ENCODE measurements around the gene TJAP1.
A peak's percentile ranks its signal among the peaks of the same experiment; 100 is the strongest.
"Not testable (repeated sequence)": the region's sequence is repeated elsewhere in the genome, so short reads cannot be mapped to it uniquely, and the experiment has no call there.

TJAP1 gene

GRCh38 chr6:43453831-43454230 lies 23.5 kb upstream of the TJAP1 start:
- no peak for DNase-seq

- peak in 6 of 14 donors; percentile 13 to 69 (median 63) for DNase-seq
Measured at GRCh38 chr6:43454290-43454695, 23.1 kb upstream of the TJAP1 start.

- DNase-seq = peak in 9 of 14 donors; percentile 26 to 82 (median 48)
Measured at GRCh38 chr6:43454696-43455530, 22.5 kb upstream of the TJAP1 start.

DNA sequence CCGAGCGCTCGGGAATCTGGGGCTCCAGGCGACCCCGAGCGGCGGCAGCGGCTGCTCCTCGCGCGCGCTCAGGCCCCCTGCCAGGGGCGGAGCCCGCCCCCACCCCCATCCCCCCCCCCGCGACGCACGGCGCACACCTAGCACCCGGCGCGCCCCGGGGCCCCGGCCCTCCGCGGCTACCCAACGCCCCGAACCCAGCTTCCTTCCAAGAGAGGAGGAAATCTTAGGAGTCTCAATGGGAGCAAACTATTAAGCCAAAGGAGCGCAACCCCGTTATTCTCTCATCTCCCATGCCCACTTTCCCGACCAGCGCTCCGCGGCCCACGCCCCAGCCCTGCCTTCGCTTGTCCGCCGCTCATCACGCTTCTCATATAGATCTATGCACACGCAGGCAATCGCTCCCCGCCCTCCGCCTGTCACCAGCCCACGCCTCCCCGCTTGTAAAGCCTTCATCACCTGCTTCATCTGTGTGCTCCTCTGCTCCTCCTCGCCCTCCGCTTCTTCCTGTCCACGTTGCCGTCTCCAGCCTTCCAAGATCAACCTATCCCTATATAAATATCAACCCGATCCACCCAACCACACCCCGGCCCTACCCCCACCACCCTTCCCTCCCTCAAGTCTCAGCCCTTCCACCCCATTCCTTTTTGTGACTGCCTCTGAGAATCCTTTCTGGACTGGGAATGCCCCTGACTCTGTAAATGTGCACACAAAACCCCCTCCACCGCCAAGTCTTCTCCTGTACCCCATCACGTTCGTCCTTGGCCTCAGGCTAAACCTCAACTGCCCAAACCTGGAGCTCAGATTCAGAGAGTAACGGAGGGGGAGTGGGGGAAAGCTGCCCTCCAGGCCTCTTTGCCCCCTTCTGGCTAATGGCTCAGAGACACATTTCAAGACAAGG lies 21.6 kb upstream of the TJAP1 start, which contains the start of gene DLK2:
Gene DLK2, minus strand, starts transcription at position 18 of the 898 bp plus-strand sequence. CDS start 723 bp downstream, outside the sequence.
- peak in 2 of 14 donors; percentile 19 to 55 for DNase-seq

DNA sequence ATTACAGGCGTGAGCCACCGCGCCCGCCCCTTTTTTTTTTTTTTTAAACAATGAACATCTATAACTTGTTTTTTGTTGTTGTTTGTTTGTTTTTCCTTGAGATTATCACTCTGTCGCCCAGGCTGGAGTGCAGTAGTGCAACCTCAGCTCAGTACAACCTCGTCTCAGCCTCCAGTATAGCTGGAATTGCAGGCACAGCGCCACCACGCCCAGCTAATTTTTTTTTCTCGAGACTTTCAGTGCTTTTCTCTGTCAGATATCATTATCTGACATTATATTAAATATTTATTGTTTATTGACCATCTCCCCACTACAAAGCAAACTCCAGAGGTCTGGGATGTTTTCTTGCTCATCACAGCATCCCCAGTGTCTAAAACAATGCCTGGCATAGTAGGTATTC lies 19.7 kb upstream of the TJAP1 start:
- DNase-seq = no peak

DNA sequence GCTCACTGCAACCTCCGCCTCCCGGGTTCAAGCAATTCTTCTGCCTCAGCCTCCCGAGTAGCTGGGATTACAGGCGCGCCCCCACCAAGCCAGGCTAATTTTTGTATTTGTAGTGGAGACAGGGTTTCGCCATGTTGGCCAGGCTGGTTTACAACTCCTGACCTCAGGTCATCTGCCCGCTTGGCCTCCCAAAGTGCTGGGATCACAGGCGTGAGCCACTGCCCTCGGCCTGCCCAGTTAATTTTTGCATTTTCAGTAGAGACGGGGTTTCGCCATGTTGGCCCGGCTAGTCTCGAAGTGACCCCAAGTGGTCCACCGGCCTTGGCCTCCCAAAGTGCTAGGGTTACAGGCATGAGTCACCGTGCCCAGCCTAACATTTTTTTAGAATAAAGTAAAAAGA lies 19.2 kb upstream of the TJAP1 start:
- not testable (repeated sequence) for DNase-seq

- DNase-seq = no peak
Measured at GRCh38 chr6:43459535-43459934, 17.8 kb upstream of the TJAP1 start.

DNA sequence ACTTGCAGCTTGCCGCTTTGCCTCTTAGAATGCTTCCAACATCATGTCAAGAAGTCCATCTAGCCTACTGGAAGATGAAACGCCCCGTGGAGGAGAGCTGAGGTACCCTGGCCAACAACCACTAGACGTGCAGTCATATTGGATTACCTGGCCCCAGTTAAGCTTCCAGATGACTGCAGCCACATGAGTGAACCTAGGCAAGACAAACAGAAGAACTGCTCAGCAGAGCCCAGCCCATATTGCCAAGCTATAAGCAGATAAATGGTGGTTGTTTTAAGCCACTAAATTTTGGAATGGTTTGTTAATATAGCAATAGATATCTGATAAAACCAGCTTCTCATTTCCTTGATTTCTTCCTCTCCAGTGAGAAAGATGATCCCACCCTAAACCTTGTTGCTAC lies 17.3 kb upstream of the TJAP1 start:
- no peak for DNase-seq

DNA sequence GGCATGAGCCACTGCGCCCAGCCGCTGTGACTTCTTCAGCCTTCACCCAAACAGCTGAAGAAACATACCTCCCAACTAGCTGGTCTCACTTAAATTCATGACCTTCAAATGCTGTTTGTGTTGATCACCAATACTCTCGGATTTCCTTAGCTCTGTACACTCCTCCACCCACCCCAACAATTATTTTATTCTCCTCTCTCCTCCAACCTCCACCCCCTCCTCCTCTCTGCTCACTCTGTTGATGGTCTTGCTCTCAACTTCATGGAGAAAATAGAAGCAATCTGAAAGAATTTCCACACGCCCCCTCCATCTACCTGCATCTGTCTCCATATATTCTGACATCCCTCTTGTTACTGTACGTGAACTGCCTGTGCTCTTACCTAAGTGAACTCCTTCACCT lies 15.4 kb upstream of the TJAP1 start:
- no peak for DNase-seq

GRCh38 chr6:43464337-43464736 lies 13.0 kb upstream of the TJAP1 start:
- DNase-seq = no peak

GRCh38 chr6:43465948-43466347 lies 11.4 kb upstream of the TJAP1 start:
- no peak for DNase-seq

GRCh38 chr6:43467265-43467664 lies 10.1 kb upstream of the TJAP1 start:
- DNase-seq = not testable (repeated sequence)

DNA sequence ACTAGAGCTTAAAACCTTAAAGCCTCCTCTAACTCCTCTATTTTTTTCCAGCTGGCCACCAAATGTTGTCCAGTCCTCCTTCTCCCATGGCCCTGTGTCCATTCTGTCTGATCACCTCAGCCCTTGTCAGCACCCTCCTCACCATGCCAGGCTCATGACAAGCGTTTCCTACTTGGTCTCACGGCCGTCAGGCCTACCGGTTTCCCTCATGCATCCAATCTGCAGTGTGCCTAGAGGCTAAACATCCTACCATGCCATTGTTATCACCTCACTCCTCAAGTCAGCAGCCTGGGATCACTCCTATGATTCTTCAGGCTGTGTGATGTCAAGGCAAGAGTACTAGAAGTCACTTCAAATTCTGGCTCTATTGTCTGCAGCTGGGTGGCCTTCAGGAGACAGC lies 9.6 kb upstream of the TJAP1 start:
- no peak for DNase-seq

- no peak for DNase-seq
Measured at GRCh38 chr6:43468240-43468639, 9.1 kb upstream of the TJAP1 start.

DNA sequence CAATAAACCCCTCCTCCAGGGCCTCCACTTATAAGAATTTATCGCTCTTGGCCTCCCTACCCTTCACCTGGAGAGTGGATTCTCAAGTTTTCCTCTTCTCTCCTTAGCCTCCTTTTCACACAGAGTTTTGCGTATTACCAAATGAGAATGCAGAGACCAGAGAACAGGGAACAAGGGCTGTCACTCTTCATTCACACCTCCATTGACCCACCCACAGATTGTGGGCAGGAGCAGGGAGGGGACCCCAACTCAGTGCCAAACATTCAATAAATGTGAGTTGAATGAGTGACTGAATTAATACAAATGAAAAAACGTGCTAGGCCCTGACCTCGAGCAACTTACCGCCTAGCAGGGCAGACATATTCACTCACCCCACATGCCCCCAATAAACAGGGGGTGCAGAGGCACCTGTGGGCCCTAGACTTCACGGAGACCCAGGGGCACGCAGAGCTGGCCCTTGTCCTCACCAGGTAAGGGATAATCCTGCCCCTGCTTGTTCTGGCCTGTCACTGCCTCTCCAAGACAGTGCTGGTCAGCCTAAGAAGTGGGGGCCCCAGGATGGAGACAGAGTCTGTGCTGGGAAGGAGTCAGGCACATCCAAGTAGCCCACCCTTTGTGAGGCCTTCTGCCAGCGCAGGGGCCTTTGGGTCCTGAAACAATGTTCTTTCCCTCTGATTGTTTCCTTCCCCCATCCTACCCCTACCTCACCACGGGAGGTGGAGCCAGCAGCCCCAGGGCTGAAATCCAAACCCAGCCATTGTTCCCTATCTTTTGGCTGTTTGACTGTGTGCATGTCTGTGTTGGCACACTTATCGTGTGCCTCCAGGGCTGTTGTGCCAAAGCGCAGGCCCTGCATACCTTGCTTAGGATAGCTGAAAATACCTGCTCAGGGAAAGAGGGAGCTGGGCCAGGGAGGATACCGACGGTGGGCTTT lies 8.4 kb upstream of the TJAP1 start:
- no peak for DNase-seq

DNA sequence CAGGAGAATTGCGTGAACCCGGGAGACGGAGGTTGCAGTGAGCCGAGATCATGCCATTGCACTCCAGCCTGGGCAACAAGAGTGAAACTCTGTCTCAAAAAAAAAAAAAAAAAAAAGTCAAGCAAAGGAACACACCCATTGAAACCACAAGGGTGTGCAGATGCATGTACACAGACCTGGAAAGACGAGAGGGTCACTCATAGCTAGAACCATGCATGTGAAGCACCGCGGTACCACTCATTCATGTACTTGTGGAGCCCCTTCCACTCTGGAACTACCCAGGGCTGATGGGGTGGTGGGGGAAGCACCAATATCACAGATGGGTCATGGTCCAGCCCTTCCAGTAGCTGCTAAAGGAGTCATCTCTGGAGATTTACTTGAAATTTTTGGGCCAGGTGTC lies 7.4 kb upstream of the TJAP1 start:
- no peak for DNase-seq

DNA sequence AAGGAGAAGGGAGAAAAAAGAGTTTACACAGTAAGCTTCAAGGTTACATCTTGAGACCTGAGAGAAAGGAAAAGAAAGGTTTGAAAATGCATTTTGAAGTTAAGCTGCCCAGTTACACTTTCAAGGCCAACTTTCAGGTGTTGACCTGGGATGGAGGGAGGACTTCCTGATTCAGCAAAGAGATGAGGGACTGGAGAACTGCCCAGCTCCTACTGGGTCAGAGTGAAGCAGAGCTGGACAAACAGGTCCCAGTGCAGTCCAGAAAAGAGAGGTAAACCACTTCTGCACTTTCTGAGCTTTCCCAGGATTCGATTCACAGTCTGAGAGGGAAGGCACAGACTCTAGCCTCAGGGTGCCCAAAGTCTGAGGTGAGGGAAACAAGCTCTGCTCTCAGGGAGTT lies 6.0 kb upstream of the TJAP1 start:
- no peak for DNase-seq

DNA sequence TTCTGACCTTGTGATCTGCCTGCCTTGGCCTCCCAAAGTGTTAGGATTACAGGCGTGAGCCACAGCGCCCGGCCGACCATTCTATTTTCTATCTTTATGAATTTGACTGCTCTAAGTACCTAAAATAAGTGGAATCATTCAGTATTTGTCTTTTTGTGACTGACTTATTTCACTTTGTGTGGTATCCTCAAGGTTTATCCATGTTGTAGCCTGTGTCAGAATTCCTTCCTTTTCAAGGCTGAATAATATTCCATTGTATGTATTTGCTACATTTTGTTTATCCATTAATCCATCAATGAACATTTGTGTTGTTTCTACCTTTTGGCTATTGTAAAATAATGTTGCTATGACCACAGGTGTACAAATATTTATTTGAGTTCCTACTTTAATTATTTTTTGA lies 4.9 kb upstream of the TJAP1 start:
- DNase-seq = no peak

GRCh38 chr6:43475516-43475915 lies 1.9 kb upstream of the TJAP1 start:
- peak in 1 of 14 donors; percentile 7 for DNase-seq

GRCh38 chr6:43476746-43477145 lies 624 bp upstream of the TJAP1 start:
- no peak for DNase-seq

DNA sequence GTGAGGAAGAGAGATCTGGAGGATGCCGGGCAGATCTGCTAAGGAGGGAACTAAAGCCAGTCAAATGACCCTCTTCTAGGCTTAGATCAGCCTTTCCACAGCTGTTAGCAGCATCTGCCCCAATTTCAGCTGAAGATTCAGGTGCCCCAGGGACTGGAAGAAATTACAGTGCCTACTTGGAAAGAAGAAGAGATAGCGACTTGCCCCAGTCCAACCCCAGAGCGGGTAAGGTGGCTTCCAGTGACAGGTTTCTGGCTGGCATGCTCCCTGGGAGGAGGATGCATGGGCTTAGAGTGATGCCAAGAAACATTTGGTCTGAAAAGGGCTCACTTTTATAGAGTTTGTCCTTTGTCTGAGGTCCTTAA lies 620 bp downstream of the TJAP1 start:
- no peak for DNase-seq

GRCh38 chr6:43481075-43481474 lies 3.7 kb downstream of the TJAP1 start:
- no peak for DNase-seq
